ENCODE data around the gene PLOD2. TPM values are rescaled to one million over a fixed set of nuclear protein-coding genes. Genes with fewer than 3 reads are reported as not detected.

PLOD2 gene
- total RNA-seq, 2 donors from 2014 or later, result 66.7 to 245 TPM

- no peaks in the 10 kb centered on the region for H3K4me1 ChIP-seq
- H3K9ac ChIP-seq (ENCODE audit: low read depth in 2 of 2, low read length in 2 of 2), result no peak overlapping the region
Observed at GRCh38 chr3:146187334-146187950, 26.5 kb upstream of the PLOD2 start.

GRCh38 chr3:146184241-146185015 lies 23.4 kb upstream of the PLOD2 start:
- H3K4me1 ChIP-seq, result no peaks in the 10 kb centered on the region
- intact Hi-C loops (cut with DNase I), result loop anchor here (5.0 kb wide), 1 partner anchor 117 kb away; no protein-coding TSS in a partner anchor
- DNase-seq, result peak; percentile 43
- H3K4me3 ChIP-seq, result no peak overlapping the region
- no peak overlapping the region for H3K27ac ChIP-seq
- no peaks in the 10 kb centered on the region for H3K9me3 ChIP-seq
- TF ChIP-seq, protein P1, sequence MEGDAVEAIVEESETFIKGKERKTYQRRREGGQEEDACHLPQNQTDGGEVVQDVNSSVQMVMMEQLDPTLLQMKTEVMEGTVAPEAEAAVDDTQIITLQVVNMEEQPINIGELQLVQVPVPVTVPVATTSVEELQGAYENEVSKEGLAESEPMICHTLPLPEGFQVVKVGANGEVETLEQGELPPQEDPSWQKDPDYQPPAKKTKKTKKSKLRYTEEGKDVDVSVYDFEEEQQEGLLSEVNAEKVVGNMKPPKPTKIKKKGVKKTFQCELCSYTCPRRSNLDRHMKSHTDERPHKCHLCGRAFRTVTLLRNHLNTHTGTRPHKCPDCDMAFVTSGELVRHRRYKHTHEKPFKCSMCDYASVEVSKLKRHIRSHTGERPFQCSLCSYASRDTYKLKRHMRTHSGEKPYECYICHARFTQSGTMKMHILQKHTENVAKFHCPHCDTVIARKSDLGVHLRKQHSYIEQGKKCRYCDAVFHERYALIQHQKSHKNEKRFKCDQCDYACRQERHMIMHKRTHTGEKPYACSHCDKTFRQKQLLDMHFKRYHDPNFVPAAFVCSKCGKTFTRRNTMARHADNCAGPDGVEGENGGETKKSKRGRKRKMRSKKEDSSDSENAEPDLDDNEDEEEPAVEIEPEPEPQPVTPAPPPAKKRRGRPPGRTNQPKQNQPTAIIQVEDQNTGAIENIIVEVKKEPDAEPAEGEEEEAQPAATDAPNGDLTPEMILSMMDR (IDR thresholded peaks at IDR 0.05), result no peak
- H3K27me3 ChIP-seq, result no peaks in the 10 kb centered on the region
- no peak overlapping the region for H3K9ac ChIP-seq (ENCODE audit: low read depth in 2 of 2, low read length in 2 of 2)
- H3K36me3 ChIP-seq, result no peaks in the 10 kb centered on the region

More at GRCh38 chr3:146187334-146187950, 26.5 kb upstream of the PLOD2 start:
- TF ChIP-seq, protein P1 (IDR thresholded peaks at IDR 0.05), result peak; percentile 25
- Histone ChIP-seq H3K27me3 (no peaks in the 10 kb centered on the region), H3K4me3 (no peak overlapping the region), H3K36me3 (no peaks in the 10 kb centered on the region), H3K9me3 (no peaks in the 10 kb centered on the region), H3K27ac (no peak overlapping the region)
- peak; percentile 35 for DNase-seq
- intact Hi-C loops (cut with DNase I), result loop anchor here (5.0 kb wide), 1 partner anchor 120 kb away; no protein-coding TSS in a partner anchor

DNA sequence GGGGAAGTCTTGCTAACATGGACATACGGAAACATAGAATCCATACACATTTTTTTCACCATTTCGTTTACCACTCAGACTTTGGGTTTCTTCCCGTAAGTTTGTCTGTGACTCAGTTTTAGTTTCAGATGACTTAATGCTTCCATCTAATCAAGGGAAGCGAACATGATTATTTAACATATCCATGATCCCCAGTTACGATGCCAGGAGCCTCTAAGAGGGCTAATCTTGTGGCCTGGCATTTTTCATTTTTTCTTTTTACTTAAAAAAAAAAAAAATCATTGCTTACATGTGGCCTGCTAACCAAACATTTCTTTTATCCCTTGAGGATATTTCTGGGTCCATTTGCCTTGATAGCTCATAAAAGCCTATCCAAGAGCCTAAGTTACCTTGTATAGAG lies 20.2 kb upstream of the PLOD2 start:
- H3K27ac ChIP-seq, result no peak overlapping the region
- TF ChIP-seq, protein P1 (IDR thresholded peaks at IDR 0.05), result no peak
- H3K27me3 ChIP-seq, result no peaks in the 10 kb centered on the region
- H3K4me3 ChIP-seq, result no peak overlapping the region
- intact Hi-C loops (cut with DNase I), result no loop called here
- H3K36me3 ChIP-seq, result no peaks in the 10 kb centered on the region
- no peaks in the 10 kb centered on the region for H3K4me1 ChIP-seq
- H3K9ac ChIP-seq (ENCODE audit: low read depth in 2 of 2, low read length in 2 of 2), result no peak overlapping the region
- no peaks in the 10 kb centered on the region for H3K9me3 ChIP-seq
- no peak for DNase-seq

GRCh38 chr3:146180376-146180775 lies 19.4 kb upstream of the PLOD2 start:
- Histone ChIP-seq H3K36me3 (no peaks in the 10 kb centered on the region), H3K27ac (no peak overlapping the region), H3K4me3 (no peak overlapping the region), H3K27me3 (no peaks in the 10 kb centered on the region), H3K9me3 (no peaks in the 10 kb centered on the region), H3K4me1 (no peaks in the 10 kb centered on the region), H3K9ac (ENCODE audit: low read depth in 2 of 2, low read length in 2 of 2) (no peak overlapping the region)
- intact Hi-C loops (cut with DNase I), result no loop called here
- DNase-seq, result no peak
- TF ChIP-seq, protein P1 (IDR thresholded peaks at IDR 0.05), result no peak

- Histone ChIP-seq H3K9ac (ENCODE audit: low read depth in 2 of 2, low read length in 2 of 2) (no peak overlapping the region), H3K27ac (no peak overlapping the region), H3K36me3 (no peaks in the 10 kb centered on the region), H3K4me1 (no peaks in the 10 kb centered on the region), H3K4me3 (no peak overlapping the region), H3K9me3 (no peaks in the 10 kb centered on the region), H3K27me3 (no peaks in the 10 kb centered on the region)
- intact Hi-C loops (cut with DNase I), result no loop called here
- no peak for DNase-seq
- TF ChIP-seq, protein P1 (IDR thresholded peaks at IDR 0.05), result no peak
Observed at GRCh38 chr3:146178006-146178689, 17.2 kb upstream of the PLOD2 start.

Measured in colonic mucosa (tissue), 4 donors.